ENCODE measurements around the gene SH2D3C.

DNA sequence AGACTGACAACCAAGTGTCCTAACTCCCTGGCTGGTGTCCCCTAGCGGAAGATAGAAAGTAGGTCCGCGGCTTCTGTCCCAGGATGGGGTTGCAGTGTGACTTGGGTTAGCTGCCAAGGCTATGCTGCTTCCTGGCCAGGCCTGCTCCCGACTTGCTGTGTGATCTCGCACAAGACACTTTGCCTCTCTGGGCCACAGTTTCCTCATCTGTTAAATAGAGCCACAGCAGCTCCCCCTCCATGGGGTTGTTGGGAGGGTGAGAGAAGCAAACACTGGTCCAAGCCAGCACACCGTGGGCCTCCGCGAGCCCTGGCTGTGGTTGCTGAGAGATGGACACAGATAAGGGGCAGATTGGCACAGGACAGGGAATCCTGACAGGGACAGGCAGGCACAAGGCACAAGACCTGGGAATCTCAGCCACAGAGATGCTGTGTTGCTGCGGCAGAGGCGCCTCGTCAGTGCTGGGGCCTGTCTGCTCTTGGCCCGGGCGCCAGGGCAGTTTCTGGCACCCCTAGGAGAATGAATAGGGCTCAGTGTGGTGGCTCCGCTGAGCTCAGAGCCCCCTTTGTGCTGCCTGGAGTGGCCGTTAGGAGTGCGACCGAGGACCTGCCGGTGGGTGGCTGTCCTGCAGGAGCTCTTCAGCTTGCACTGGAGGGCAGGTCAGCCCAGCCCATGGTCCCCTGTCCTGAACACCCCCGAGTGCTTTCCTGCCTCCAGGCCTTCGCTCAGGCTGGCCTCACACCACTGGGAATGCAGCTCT, 1.8 kb upstream of the SH2D3C start:
- TF ChIP-seq KLF10 (tag by site-specific recombination; IDR thresholded peaks at IDR 0.05) (no peak), YY1 (tag by site-specific recombination; IDR thresholded peaks at IDR 0.05) (no peak), ZBTB1 (tag by site-specific recombination; IDR thresholded peaks at IDR 0.05) (no peak), ZNF140 (tag by site-specific recombination; IDR thresholded peaks at IDR 0.05) (no peak), ZNF561 (tag by site-specific recombination; IDR thresholded peaks at IDR 0.05; ENCODE audit: borderline replicate concordance) (no peak), ZNF24 (tag by site-specific recombination; IDR thresholded peaks at IDR 0.05) (no peak)
- TF ChIP-seq, protein P1, sequence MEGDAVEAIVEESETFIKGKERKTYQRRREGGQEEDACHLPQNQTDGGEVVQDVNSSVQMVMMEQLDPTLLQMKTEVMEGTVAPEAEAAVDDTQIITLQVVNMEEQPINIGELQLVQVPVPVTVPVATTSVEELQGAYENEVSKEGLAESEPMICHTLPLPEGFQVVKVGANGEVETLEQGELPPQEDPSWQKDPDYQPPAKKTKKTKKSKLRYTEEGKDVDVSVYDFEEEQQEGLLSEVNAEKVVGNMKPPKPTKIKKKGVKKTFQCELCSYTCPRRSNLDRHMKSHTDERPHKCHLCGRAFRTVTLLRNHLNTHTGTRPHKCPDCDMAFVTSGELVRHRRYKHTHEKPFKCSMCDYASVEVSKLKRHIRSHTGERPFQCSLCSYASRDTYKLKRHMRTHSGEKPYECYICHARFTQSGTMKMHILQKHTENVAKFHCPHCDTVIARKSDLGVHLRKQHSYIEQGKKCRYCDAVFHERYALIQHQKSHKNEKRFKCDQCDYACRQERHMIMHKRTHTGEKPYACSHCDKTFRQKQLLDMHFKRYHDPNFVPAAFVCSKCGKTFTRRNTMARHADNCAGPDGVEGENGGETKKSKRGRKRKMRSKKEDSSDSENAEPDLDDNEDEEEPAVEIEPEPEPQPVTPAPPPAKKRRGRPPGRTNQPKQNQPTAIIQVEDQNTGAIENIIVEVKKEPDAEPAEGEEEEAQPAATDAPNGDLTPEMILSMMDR (tag by site-specific recombination; IDR thresholded peaks at IDR 0.05) = no peak
- TF ChIP-seq, protein P2, sequence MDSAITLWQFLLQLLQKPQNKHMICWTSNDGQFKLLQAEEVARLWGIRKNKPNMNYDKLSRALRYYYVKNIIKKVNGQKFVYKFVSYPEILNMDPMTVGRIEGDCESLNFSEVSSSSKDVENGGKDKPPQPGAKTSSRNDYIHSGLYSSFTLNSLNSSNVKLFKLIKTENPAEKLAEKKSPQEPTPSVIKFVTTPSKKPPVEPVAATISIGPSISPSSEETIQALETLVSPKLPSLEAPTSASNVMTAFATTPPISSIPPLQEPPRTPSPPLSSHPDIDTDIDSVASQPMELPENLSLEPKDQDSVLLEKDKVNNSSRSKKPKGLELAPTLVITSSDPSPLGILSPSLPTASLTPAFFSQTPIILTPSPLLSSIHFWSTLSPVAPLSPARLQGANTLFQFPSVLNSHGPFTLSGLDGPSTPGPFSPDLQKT (IDR thresholded peaks at IDR 0.05; ENCODE audit: borderline replicate concordance, low read depth, low read length) = no peak

All from HEK293 (cell line).